H9 (cell line): ENCODE results near the gene TOR1A. TPM values are rescaled to one million over a fixed set of nuclear protein-coding genes. Genes with fewer than 3 reads are reported as not detected.

ENCODE experiments used
- DNase-seq: peaks from one replicate; pipeline ENCODE4 v3.0.0-alpha.2; 2017
- H2AFZ ChIP-seq: one replicate; pipeline ENCODE4 v1.6.1; 2013; ENCODE audit warnings: mild to moderate bottlenecking, low read length, control low read depth, moderate library complexity
- H2AK5ac ChIP-seq: 2 replicates; pipeline ENCODE4 v1.6.1; 2013; ENCODE audit warnings: low read length, control low read depth, mixed read lengths; ENCODE audit not compliant: insufficient read length
- H2BK120ac ChIP-seq: one replicate; pipeline ENCODE4 v1.6.1; 2013; ENCODE audit warnings: low read depth, mild to moderate bottlenecking, low read length, control low read depth, inconsistent platforms; ENCODE audit not compliant: poor library complexity, severe bottlenecking
- H2BK12ac ChIP-seq: 2 replicates; pipeline ENCODE4 v1.6.1; 2013; ENCODE audit warnings: low read length, control low read depth, mixed read lengths, low read depth; ENCODE audit not compliant: insufficient read length
- H2BK15ac ChIP-seq: 2 replicates; pipeline ENCODE4 v1.6.1; 2013; ENCODE audit warnings: low read depth, low read length, control low read depth
- H2BK20ac ChIP-seq: one replicate; pipeline ENCODE4 v1.6.1; 2013; ENCODE audit warnings: low read depth, mild to moderate bottlenecking, low read length, control low read depth, inconsistent platforms; ENCODE audit not compliant: poor library complexity, severe bottlenecking
- H2BK5ac ChIP-seq: 2 replicates; pipeline ENCODE4 v1.6.1; 2013; ENCODE audit warnings: low read length, control low read depth, mixed read lengths; ENCODE audit not compliant: insufficient read length
- H3K14ac ChIP-seq: 2 replicates; pipeline ENCODE4 v1.6.1; 2013; ENCODE audit warnings: low read length, control low read depth; ENCODE audit not compliant: insufficient read depth
- H3K18ac ChIP-seq: 2 replicates; pipeline ENCODE4 v1.6.1; 2013; ENCODE audit warnings: low read depth, mild to moderate bottlenecking, mixed read lengths, low read length, control low read depth; ENCODE audit not compliant: insufficient read length
- H3K23ac ChIP-seq: 2 replicates; pipeline ENCODE4 v1.6.1; 2013; ENCODE audit warnings: low read length, control low read depth, mixed read lengths, low read depth; ENCODE audit not compliant: insufficient read length
- H3K23me2 ChIP-seq: 2 replicates; pipeline ENCODE4 v1.6.1; 2013; ENCODE audit warnings: low read depth, mild to moderate bottlenecking, mixed read lengths, low read length, control low read depth; ENCODE audit not compliant: insufficient read length, poor library complexity, severe bottlenecking
- H3K27ac ChIP-seq: 2 replicates; pipeline ENCODE4 v1.5.1; 2013; ENCODE audit warnings: low read length, control low read depth, mixed read lengths, low read depth; ENCODE audit not compliant: insufficient read length
- H3K27me3 ChIP-seq: 2 replicates; pipeline ENCODE4 v1.6.1; 2013; ENCODE audit warnings: low read length, control low read depth, inconsistent platforms; ENCODE audit not compliant: insufficient read depth
- H3K4ac ChIP-seq: 2 replicates; pipeline ENCODE4 v1.6.1; 2013; ENCODE audit warnings: low read depth, mild to moderate bottlenecking, control low read depth, inconsistent platforms, low read length, moderate library complexity
- H3K4me1 ChIP-seq: 2 replicates; pipeline ENCODE4 v1.6.1; 2013; ENCODE audit warnings: low read length, control low read depth, inconsistent platforms; ENCODE audit not compliant: insufficient read depth
- H3K4me2 ChIP-seq: 2 replicates; pipeline ENCODE4 v1.6.1; 2013; ENCODE audit warnings: low read length, control low read depth, mixed read lengths; ENCODE audit not compliant: insufficient read length, insufficient read depth
- H3K56ac ChIP-seq: 2 replicates; pipeline ENCODE4 v1.6.1; 2013; ENCODE audit warnings: low read depth, mild to moderate bottlenecking, mixed read lengths, low read length, control low read depth; ENCODE audit not compliant: insufficient read length
- H3K79me1 ChIP-seq: 2 replicates; pipeline ENCODE4 v1.6.1; 2013; ENCODE audit warnings: low read depth, mild to moderate bottlenecking, moderate library complexity, low read length, control low read depth, inconsistent platforms; ENCODE audit not compliant: insufficient read depth, poor library complexity, severe bottlenecking
- H3K79me2 ChIP-seq: 2 replicates; pipeline ENCODE4 v1.6.1; 2013; ENCODE audit warnings: low read length, control low read depth, inconsistent platforms; ENCODE audit not compliant: insufficient read depth
- H3K9ac ChIP-seq: 2 replicates; pipeline ENCODE4 v1.6.1; 2013; ENCODE audit warnings: low read length, control low read depth, mixed read lengths; ENCODE audit not compliant: insufficient read length; ENCODE audit errors: extremely low read depth
- H3K9me3 ChIP-seq: one replicate; pipeline ENCODE4 v1.6.1; 2013; ENCODE audit warnings: low read depth, low read length, inconsistent platforms; ENCODE audit not compliant: control insufficient read depth
- H3T11ph ChIP-seq: one replicate; pipeline ENCODE4 v1.6.1; 2013; ENCODE audit warnings: mild to moderate bottlenecking, low read length, control low read depth, inconsistent platforms
- H4K20me1 ChIP-seq: one replicate; pipeline ENCODE4 v1.6.1; 2013; ENCODE audit not compliant: control insufficient read depth, insufficient read length, insufficient read depth
- H4K5ac ChIP-seq: 2 replicates; pipeline ENCODE4 v1.6.1; 2013; ENCODE audit warnings: low read depth, mild to moderate bottlenecking, mixed read lengths, low read length, control low read depth; ENCODE audit not compliant: insufficient read length
- H4K8ac ChIP-seq: replicated peaks from 2 replicates; pipeline ENCODE4 v1.6.1; 2013; ENCODE audit warnings: low read length, control low read depth, mixed read lengths, low read depth; ENCODE audit not compliant: insufficient read length
- H4K91ac ChIP-seq: 2 replicates; pipeline ENCODE4 v1.6.1; 2013; ENCODE audit warnings: low read depth, mild to moderate bottlenecking, moderate library complexity, mixed read lengths, low read length, control low read depth; ENCODE audit not compliant: insufficient read length
- H3K27ac Mint-ChIP-seq, 3 experiments: 2 replicates in 2 of 3; 3 replicates in 1 of 3; pipeline ENCODE4 v1.8.0; 2020 to 2021; ENCODE audit warnings: mixed read lengths in 3 of 3, mild to moderate bottlenecking in 1 of 3, moderate library complexity in 1 of 3
- H3K27me3 Mint-ChIP-seq: 2 replicates; pipeline ENCODE4 v1.8.0; 2021; ENCODE audit warnings: low read depth, mild to moderate bottlenecking, moderate library complexity, mixed read lengths
- H3K36me3 Mint-ChIP-seq, 3 experiments: 2 replicates in 2 of 3; 3 replicates in 1 of 3; pipeline ENCODE4 v1.8.0; 2020 to 2021; ENCODE audit warnings: low read depth in 3 of 3, mixed read lengths in 3 of 3; ENCODE audit not compliant: insufficient read depth in 1 of 3
- H3K4me1 Mint-ChIP-seq, 2 experiments: 2 replicates each; pipeline ENCODE4 v1.8.0; 2020; ENCODE audit warnings: mixed read lengths in 2 of 2
- H3K4me3 Mint-ChIP-seq, 2 experiments: 2 replicates in 1 of 2; 3 replicates in 1 of 2; pipeline ENCODE4 v1.8.0; 2020 to 2021; ENCODE audit warnings: mild to moderate bottlenecking in 2 of 2, mixed read lengths in 2 of 2, moderate library complexity in 1 of 2
- H3K9me3 Mint-ChIP-seq, 2 experiments: 2 replicates in 1 of 2; 3 replicates in 1 of 2; pipeline ENCODE4 v1.8.0; 2020; ENCODE audit warnings: mild to moderate bottlenecking in 2 of 2, mixed read lengths in 2 of 2, moderate library complexity in 1 of 2
- CTCF ChIP-seq: fragments of 200-600 bp; sonication (generic); conservative IDR thresholded peaks from 3 replicates; pipeline ENCODE4 v1.8.0; 2021; ENCODE audit warnings: antibody characterized with exemption, mild to moderate bottlenecking
- whole genome bisulfite sequencing: extraction: QIAGEN DNeasy Blood & Tissue Kit; methylation state at CpG from one replicate; pipeline ENCODE4 v1.1.7; 2013; ENCODE audit warnings: missing lambda C conversion rate, low lambda C conversion rate, mixed read lengths; ENCODE audit not compliant: insufficient read length; ENCODE audit errors: extremely low coverage; 5-methylcytosine and 5-hydroxymethylcytosine counted together
- total RNA-seq: library from RNA; stranded (reverse); gene quantifications from 2 replicates; pipeline ENCODE4 v1.2.1, GENCODE V29; 2021

The TOR1A gene
- total RNA-seq, 1 experiment from 2014 or later = 60.1 TPM

GRCh38 chr9:129868872-129869486 is 45.0 kb upstream of the TOR1A start:
- no peaks in the 10 kb centered on the region for H3K27me3 Mint-ChIP-seq
- H3K4me1 ChIP-seq = no peaks in the 10 kb centered on the region

More at GRCh38 chr9:129868872-129869486, 45.0 kb upstream of the TOR1A start:
- Histone ChIP-seq H3K56ac (no peak overlapping the region), H4K20me1 (no peaks in the 10 kb centered on the region), H3K4ac (no peak overlapping the region), H2BK120ac (no peak overlapping the region), H3K27ac (no peak overlapping the region), H3K14ac (no peak overlapping the region), H4K8ac (no peak overlapping the region), H2BK12ac (no peak overlapping the region), H2BK15ac (no peak overlapping the region), H4K5ac (no peak overlapping the region), H2AFZ (no peak overlapping the region), H3K9ac (no peak overlapping the region), H2AK5ac (no peak overlapping the region), H3T11ph (no peak overlapping the region), H3K27me3 (no peaks in the 10 kb centered on the region), H2BK5ac (no peak overlapping the region), H3K23me2 (no peaks in the 10 kb centered on the region), H3K9me3 (no peaks in the 10 kb centered on the region), H3K18ac (no peak overlapping the region), H4K91ac (no peak overlapping the region), H2BK20ac (no peak overlapping the region), H3K79me2 (no peaks in the 10 kb centered on the region), H3K4me2 (no peak overlapping the region), H3K23ac (no peak overlapping the region), H3K79me1 (no peaks in the 10 kb centered on the region)
- Mint-ChIP-seq H3K9me3 (no peaks in the 10 kb centered on the region), H3K27ac (no peak overlapping the region), H3K4me3 (no peak overlapping the region), H3K36me3 (peaks cover 2 to 21% (median 14%) of the 10 kb centered on the region in 3 experiments; a peak in 6 of 7 replicates), H3K4me1 (0 out of 4 replicates have a peak, but pooled peaks cover 0 to 2% of the 10 kb centered on the region in 2 experiments)
- WGBS = no CpG with 5 or more reads among the region's 28 CpGs
- TF ChIP-seq CTCF = no peak
- peak; percentile 33 for DNase-seq
